ENCODE measurements around the gene BEGAIN. TPM values are rescaled to one million over a fixed set of nuclear protein-coding genes. Genes with fewer than 3 reads are reported as not detected.

BEGAIN gene
- total and polyA plus RNA-seq, 8 donors, result 1.2 to 3.6 (median 2.0) TPM

GRCh38 chr14:100526632-100527031, 60.6 kb downstream of the BEGAIN start:
- Histone ChIP-seq H3K27me3 (no peaks in the 10 kb centered on the region), H3K36me3 (peaks cover 0 to 44% of the 10 kb centered on the region in 2 donors), H3K4me3 (no peak overlapping the region), H3K27ac (no peak overlapping the region), H3K4me1 (no peaks in the 10 kb centered on the region), H3K9me3 (no peaks in the 10 kb centered on the region)
- ATAC-seq, result peak; percentile 30
- DNase-seq, result peak in 1 of 4 donors; percentile 28
- intact Hi-C loops (cut with DNase I), result no loop called here
- no peak for TF ChIP-seq CTCF (IDR thresholded peaks at IDR 0.05)

- DNase-seq, result peak in 2 of 4 donors; percentile 15 to 20
- H3K27me3 ChIP-seq, result no peaks in the 10 kb centered on the region
- peaks cover 0 to 44% of the 10 kb centered on the region in 2 donors for H3K36me3 ChIP-seq
- intact Hi-C loops (cut with DNase I), result no loop called here
- H3K4me1 ChIP-seq, result no peaks in the 10 kb centered on the region
- no peak overlapping the region for H3K27ac ChIP-seq
- no peak for TF ChIP-seq CTCF (IDR thresholded peaks at IDR 0.05)
- ATAC-seq, result no peak
- no peaks in the 10 kb centered on the region for H3K9me3 ChIP-seq
- no peak overlapping the region for H3K4me3 ChIP-seq
Measured at GRCh38 chr14:100526057-100526456, 61.2 kb downstream of the BEGAIN start.

- no peaks in the 10 kb centered on the region for H3K9me3 ChIP-seq
- no peaks in the 10 kb centered on the region for H3K27me3 ChIP-seq
- H3K36me3 ChIP-seq, result peaks cover 0 to 43% of the 10 kb centered on the region in 2 donors
- TF ChIP-seq CTCF (IDR thresholded peaks at IDR 0.05), result no peak
- H3K27ac ChIP-seq, result no peak overlapping the region
- intact Hi-C loops (cut with DNase I), result no loop called here
- no peak for ATAC-seq
- no peaks in the 10 kb centered on the region for H3K4me1 ChIP-seq
- no peak overlapping the region for H3K4me3 ChIP-seq
- DNase-seq, result peak in 2 of 4 donors; percentile 13 to 23
Measured at GRCh38 chr14:100525615-100526014, 61.6 kb downstream of the BEGAIN start.

GRCh38 chr14:100524933-100525243, 62.3 kb downstream of the BEGAIN start:
- peak in 1 of 2 donors; percentile 13 for TF ChIP-seq CTCF (IDR thresholded peaks at IDR 0.05)
- Histone ChIP-seq H3K27ac (no peak overlapping the region), H3K9me3 (no peaks in the 10 kb centered on the region), H3K27me3 (no peaks in the 10 kb centered on the region), H3K36me3 (peaks cover 0 to 36% of the 10 kb centered on the region in 2 donors), H3K4me3 (no peak overlapping the region), H3K4me1 (no peaks in the 10 kb centered on the region)
- intact Hi-C loops (cut with DNase I), result no loop called here
- DNase-seq (peak in 2 of 4 donors; percentile 24 to 63), ATAC-seq (no peak)

GRCh38 chr14:100524233-100524932, 62.8 kb downstream of the BEGAIN start:
- H3K36me3 ChIP-seq, result peaks cover 0 to 31% of the 10 kb centered on the region in 2 donors
- H3K27ac ChIP-seq, result no peak overlapping the region
- no peaks in the 10 kb centered on the region for H3K9me3 ChIP-seq
- intact Hi-C loops (cut with DNase I), result no loop called here
- DNase-seq (peak in 1 of 4 donors; percentile 50), ATAC-seq (no peak)
- H3K4me3 ChIP-seq, result no peak overlapping the region
- no peaks in the 10 kb centered on the region for H3K27me3 ChIP-seq
- no peaks in the 10 kb centered on the region for H3K4me1 ChIP-seq
- no peak for TF ChIP-seq CTCF (IDR thresholded peaks at IDR 0.05)

Data from left lung (tissue), 10 donors.